Smooth muscle cell (in vitro differentiated cells): Measurements from ENCODE around the gene PAK2. TPM values are rescaled to one million over a fixed set of nuclear protein-coding genes. Genes with fewer than 3 reads are reported as not detected.
A peak's percentile ranks its signal among the peaks of the same experiment; 100 is the strongest.
"Not testable (repeated sequence)": the region's sequence is repeated elsewhere in the genome, so short reads cannot be mapped to it uniquely, and the experiment has no call there.

Source experiments
- DNase-seq: peaks from one replicate; lab custom pipeline; 2025; ENCODE audit not compliant: unreplicated experiment; lab: John Stamatoyannopoulos, UW
- H2AFZ ChIP-seq: fragments of 200-600 bp; sonication (generic); 2 replicates; pipeline ENCODE4 v1.6.0; 2016; ENCODE audit warnings: antibody characterized with exemption, low read depth, mild to moderate bottlenecking
- H3F3A ChIP-seq: fragments of 200-600 bp; sonication (generic); 2 replicates; pipeline ENCODE4 v1.6.0; 2017; ENCODE audit warnings: antibody characterized with exemption, low read depth
- H3K27ac ChIP-seq: fragments of 200-600 bp; sonication (generic); 2 replicates; pipeline ENCODE4 v1.5.1; 2016; ENCODE audit warnings: low read depth, mild to moderate bottlenecking
- H3K27me3 ChIP-seq: fragments of 200-600 bp; sonication (generic); 2 replicates; pipeline ENCODE4 v1.6.1; 2016; ENCODE audit warnings: low read depth, mild to moderate bottlenecking
- H3K36me3 ChIP-seq: fragments of 200-600 bp; sonication (generic); 2 replicates; pipeline ENCODE4 v1.5.1; 2016; ENCODE audit warnings: low read depth
- H3K4me1 ChIP-seq: fragments of 200-600 bp; sonication (generic); 2 replicates; pipeline ENCODE4 v1.5.1; 2016; ENCODE audit warnings: low read depth
- H3K4me2 ChIP-seq: fragments of 200-600 bp; sonication (generic); 2 replicates; pipeline ENCODE4 v1.6.0; 2016; ENCODE audit warnings: mild to moderate bottlenecking
- H3K4me3 ChIP-seq: fragments of 200-600 bp; sonication (generic); 2 replicates; pipeline ENCODE4 v1.5.1; 2016; ENCODE audit warnings: mild to moderate bottlenecking
- H3K79me2 ChIP-seq: fragments of 200-600 bp; sonication (generic); 2 replicates; pipeline ENCODE4 v1.6.0; 2016; ENCODE audit warnings: low read depth, mild to moderate bottlenecking
- H3K9ac ChIP-seq: fragments of 200-600 bp; sonication (generic); 2 replicates; pipeline ENCODE4 v1.6.0; 2016; ENCODE audit warnings: low read depth
- H3K9me3 ChIP-seq: fragments of 200-600 bp; sonication (generic); replicated peaks from 2 replicates; pipeline ENCODE4 v1.5.1; 2016; ENCODE audit warnings: low read depth
- H4K20me1 ChIP-seq: fragments of 200-600 bp; sonication (generic); 2 replicates; pipeline ENCODE4 v1.6.0; 2016; ENCODE audit warnings: low read depth
- WGBS: methylation state at CpG from one replicate; pipeline ENCODE4 v1.1.7; 2016; ENCODE audit warnings: low lambda C conversion rate; 5-methylcytosine and 5-hydroxymethylcytosine counted together
- polyA plus RNA-seq: library from polyadenylated mRNA; unstranded; fragments of >200 nt; fragmentation: Nextera tagmentation; extraction: Ambion mirVana; gene quantifications from 2 replicates; pipeline ENCODE4 v1.2.1, GENCODE V29; 2016
- small RNA-seq: library from RNA; depleted of rRNA; stranded (forward); fragments of <200 nt; gene quantifications from one replicate; pipeline ENCODE3, GENCODE V24; 2014
- total RNA-seq: library from RNA; depleted of rRNA; stranded (reverse); fragments of >200 nt; gene quantifications from 2 replicates; pipeline ENCODE4 v1.2.3, GENCODE V29; 2014
- TF ChIP-seq, protein P1 (sequence below): fragments of 200-600 bp; sonication (generic); IDR thresholded peaks from 2 replicates; pipeline ENCODE4 v1.5.1; 2017; ENCODE audit warnings: borderline replicate concordance, mild to moderate bottlenecking, antibody characterized with exemption; ENCODE audit not compliant: insufficient read depth, poor library complexity, severe bottlenecking

Gene PAK2
- total and polyA plus RNA-seq, 2 experiments from 2014 or later: 20.6 to 98.4 TPM

DNA sequence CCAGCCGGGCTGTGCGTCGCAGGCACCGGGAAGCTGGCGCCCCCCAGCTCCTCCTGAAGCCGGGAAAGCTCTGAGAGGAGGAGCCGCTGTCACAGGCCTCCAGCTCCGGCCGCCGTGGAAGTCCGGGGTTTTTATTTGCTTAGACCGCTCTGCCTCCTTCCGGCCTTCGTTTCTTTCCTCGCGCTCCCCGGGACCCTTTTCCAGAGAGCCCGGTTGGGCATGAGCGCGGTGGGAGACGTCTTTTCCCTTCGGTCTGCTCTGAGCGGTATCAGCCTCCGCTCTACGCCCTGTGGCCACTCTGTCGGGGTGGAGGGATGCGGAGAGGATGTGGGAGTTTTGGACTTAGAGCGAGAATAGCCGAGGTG lies 128.6 kb downstream of the PAK2 start:
- no peak for DNase-seq

DNA sequence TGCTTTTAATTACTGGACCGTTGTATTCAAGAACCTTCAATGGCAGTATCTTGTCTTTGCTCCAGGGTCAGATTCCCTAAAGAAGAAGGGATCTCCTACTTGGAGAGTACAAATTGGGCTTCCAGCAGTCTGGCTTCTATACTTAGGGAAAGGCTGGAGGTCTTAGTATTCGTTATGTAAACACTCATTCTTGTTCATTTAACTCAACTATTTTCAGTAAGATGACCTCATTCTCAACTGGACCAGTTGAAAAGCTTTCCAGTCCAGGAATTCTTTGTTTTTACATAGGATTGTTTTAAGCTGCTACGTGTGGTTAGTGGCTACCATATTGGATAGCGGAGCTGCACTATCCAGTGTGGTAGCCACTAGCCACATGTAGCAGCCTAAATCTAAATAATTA lies 132.7 kb downstream of the PAK2 start:
- peak overlapping the region; percentile 18 for H3K27ac ChIP-seq
- no peak overlapping the region for H3K4me3 ChIP-seq
- H3K9me3 ChIP-seq: no peaks in the 10 kb centered on the region
- H3F3A ChIP-seq: no peaks in the 10 kb centered on the region
- no peak overlapping the region for H3K9ac ChIP-seq
- no peaks in the 10 kb centered on the region for H3K27me3 ChIP-seq
- H3K36me3 ChIP-seq: no peaks in the 10 kb centered on the region
- TF ChIP-seq, protein P1, sequence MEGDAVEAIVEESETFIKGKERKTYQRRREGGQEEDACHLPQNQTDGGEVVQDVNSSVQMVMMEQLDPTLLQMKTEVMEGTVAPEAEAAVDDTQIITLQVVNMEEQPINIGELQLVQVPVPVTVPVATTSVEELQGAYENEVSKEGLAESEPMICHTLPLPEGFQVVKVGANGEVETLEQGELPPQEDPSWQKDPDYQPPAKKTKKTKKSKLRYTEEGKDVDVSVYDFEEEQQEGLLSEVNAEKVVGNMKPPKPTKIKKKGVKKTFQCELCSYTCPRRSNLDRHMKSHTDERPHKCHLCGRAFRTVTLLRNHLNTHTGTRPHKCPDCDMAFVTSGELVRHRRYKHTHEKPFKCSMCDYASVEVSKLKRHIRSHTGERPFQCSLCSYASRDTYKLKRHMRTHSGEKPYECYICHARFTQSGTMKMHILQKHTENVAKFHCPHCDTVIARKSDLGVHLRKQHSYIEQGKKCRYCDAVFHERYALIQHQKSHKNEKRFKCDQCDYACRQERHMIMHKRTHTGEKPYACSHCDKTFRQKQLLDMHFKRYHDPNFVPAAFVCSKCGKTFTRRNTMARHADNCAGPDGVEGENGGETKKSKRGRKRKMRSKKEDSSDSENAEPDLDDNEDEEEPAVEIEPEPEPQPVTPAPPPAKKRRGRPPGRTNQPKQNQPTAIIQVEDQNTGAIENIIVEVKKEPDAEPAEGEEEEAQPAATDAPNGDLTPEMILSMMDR: no peak
- H2AFZ ChIP-seq: no peak overlapping the region
- no peak for DNase-seq
- 86% methylated on average over 4 of the region's 4 CpGs for WGBS
- no peak overlapping the region for H3K4me2 ChIP-seq
- peaks cover 9% of the 10 kb centered on the region for H3K4me1 ChIP-seq
- H3K79me2 ChIP-seq: peaks cover 95% of the 10 kb centered on the region
- peaks cover 91% of the 10 kb centered on the region for H4K20me1 ChIP-seq

More for the DNA sequence above, 128.6 kb downstream of the PAK2 start:
- TF ChIP-seq, protein P1: no peak
- no peaks in the 10 kb centered on the region for H3K27me3 ChIP-seq
- peak overlapping the region; percentile 34 for H2AFZ ChIP-seq
- no peaks in the 10 kb centered on the region for H3K9me3 ChIP-seq
- 1% methylated on average over 29 of the region's 29 CpGs for WGBS
- no peaks in the 10 kb centered on the region for H3F3A ChIP-seq
- peak overlapping the region; percentile 96 for H3K4me3 ChIP-seq
- H3K4me1 ChIP-seq: peaks cover 9% of the 10 kb centered on the region
- H3K4me2 ChIP-seq: peak overlapping the region; percentile 92
- H3K27ac ChIP-seq: peak overlapping the region; percentile 94
- H4K20me1 ChIP-seq: peaks cover 50% of the 10 kb centered on the region
- peaks cover 54% of the 10 kb centered on the region for H3K79me2 ChIP-seq
- H3K36me3 ChIP-seq: no peaks in the 10 kb centered on the region
- H3K9ac ChIP-seq: peak overlapping the region; percentile 97

DNA sequence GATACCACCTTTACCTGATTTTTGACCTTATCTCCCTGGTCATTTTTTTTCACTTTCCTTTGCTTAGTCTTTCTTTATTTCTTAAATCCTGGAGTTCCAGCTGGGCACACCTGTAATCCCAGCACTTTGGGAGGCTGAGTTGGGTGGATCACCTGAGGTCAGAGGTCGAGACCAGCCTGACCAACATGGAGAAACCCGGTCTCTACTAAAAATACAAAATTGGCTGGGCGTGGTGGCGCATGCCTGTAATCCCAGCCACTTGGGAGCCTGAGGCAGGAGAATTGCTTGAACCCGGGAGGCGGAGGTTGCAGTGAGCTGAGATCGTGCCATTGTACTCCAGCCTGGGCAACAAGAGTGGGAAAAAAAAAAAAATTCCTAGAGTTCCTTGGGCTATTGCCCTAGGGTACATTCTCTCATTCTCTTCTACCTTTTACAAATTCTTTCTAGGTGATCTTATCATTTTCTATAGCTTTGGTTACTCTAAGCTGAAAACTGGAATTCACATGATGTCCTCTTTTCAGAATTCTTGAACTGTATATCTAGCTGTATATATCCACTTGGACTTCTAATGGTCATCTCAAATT lies 134.9 kb downstream of the PAK2 start:
- H3K4me1 ChIP-seq, H3K4me2 ChIP-seq, H3F3A ChIP-seq, H2AFZ ChIP-seq, DNase-seq, H3K27ac ChIP-seq, H3K27me3 ChIP-seq, H3K9ac ChIP-seq, H3K4me3 ChIP-seq, H3K36me3 ChIP-seq, H3K9me3 ChIP-seq: not testable (repeated sequence)
- 65% methylated on average over 7 of the region's 7 CpGs for WGBS
- Histone ChIP-seq H4K20me1 (peaks cover 100% of the 10 kb centered on the region), H3K79me2 (peaks cover 100% of the 10 kb centered on the region)

DNA sequence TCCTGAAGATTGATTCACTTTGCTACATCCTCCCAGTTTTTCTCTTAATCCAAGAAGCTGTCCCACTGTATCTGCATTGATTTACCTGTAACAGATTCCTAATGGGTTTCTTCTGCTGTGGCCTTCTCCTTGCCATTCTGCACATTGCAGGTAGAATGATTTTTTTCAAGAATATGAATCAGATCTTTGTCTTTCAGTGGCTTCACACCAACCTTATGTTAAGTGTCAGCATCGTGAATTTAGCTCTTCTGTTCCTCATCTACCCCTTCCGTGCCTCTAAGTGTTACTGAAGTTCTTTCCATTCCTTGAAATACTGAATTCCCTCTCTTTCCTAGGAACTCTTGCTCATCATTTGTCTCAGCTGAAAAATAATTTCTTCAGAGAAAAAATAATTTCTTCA lies 135.6 kb downstream of the PAK2 start:
- no peak overlapping the region for H3K4me3 ChIP-seq
- DNase-seq: no peak
- no peaks in the 10 kb centered on the region for H3K9me3 ChIP-seq
- H3K79me2 ChIP-seq: peaks cover 100% of the 10 kb centered on the region
- no peaks in the 10 kb centered on the region for H3F3A ChIP-seq
- no peaks in the 10 kb centered on the region for H3K27me3 ChIP-seq
- H3K4me1 ChIP-seq: no peaks in the 10 kb centered on the region
- WGBS: 88% methylated on average over 2 of the region's 2 CpGs
- TF ChIP-seq, protein P1: no peak
- H2AFZ ChIP-seq: no peak overlapping the region
- H3K9ac ChIP-seq: no peak overlapping the region
- H3K36me3 ChIP-seq: no peaks in the 10 kb centered on the region
- no peak overlapping the region for H3K27ac ChIP-seq
- H4K20me1 ChIP-seq: peaks cover 100% of the 10 kb centered on the region
- no peak overlapping the region for H3K4me2 ChIP-seq

Small RNA genes within 50 kb of the gene (small RNA-seq; reads per million reads assigned to genes)
- gene RNU4-89P (0.13 reads per million), gene RNU6-42P (0.39 reads per million, percentile 12 among the genes with 10 or more reads in this experiment), gene RNU6-646P (not detected)

Other genes with a start within 250 kb of the PAK2 start
- gene RNF168, start 236.1 kb upstream of the PAK2 start, total RNA-seq: 25.6 and 25.9 TPM in 2 replicates
- 8.1 and 9.1 TPM in 2 replicates for gene RNF168, start 236.1 kb upstream of the PAK2 start, polyA plus RNA-seq
- not detected in 2 replicates for gene SMCO1, start 224.5 kb upstream of the PAK2 start, total RNA-seq
- gene SMCO1, start 224.5 kb upstream of the PAK2 start, polyA plus RNA-seq: not detected in 2 replicates
- 6.3 and 7.9 TPM in 2 replicates for gene WDR53, start 171.3 kb upstream of the PAK2 start, total RNA-seq
- gene WDR53, start 171.3 kb upstream of the PAK2 start, polyA plus RNA-seq: 11.5 and 13.5 TPM in 2 replicates
- gene FBXO45, start 171.2 kb upstream of the PAK2 start, total RNA-seq: 13.1 and 14.4 TPM in 2 replicates
- gene FBXO45, start 171.2 kb upstream of the PAK2 start, polyA plus RNA-seq: 5.8 and 7.2 TPM in 2 replicates
- gene NRROS, start 100.2 kb upstream of the PAK2 start, total RNA-seq: 0.45 TPM in 1 of 2 replicates, not detected in the other
- not detected in 2 replicates for gene NRROS, start 100.2 kb upstream of the PAK2 start, polyA plus RNA-seq
- gene CEP19, start 27.6 kb upstream of the PAK2 start, total RNA-seq: 0.63 and 4.6 TPM in 2 replicates
- 4.4 and 6.5 TPM in 2 replicates for gene CEP19, start 27.6 kb upstream of the PAK2 start, polyA plus RNA-seq
- gene PIGX, start 27.5 kb upstream of the PAK2 start, total RNA-seq: 27.6 and 54.1 TPM in 2 replicates
- gene PIGX, start 27.5 kb upstream of the PAK2 start, polyA plus RNA-seq: 34.6 and 44.5 TPM in 2 replicates
- 35.0 and 59.2 TPM in 2 replicates for gene SENP5, start 128.1 kb downstream of the PAK2 start, total RNA-seq
- 15.9 and 18.6 TPM in 2 replicates for gene SENP5, start 128.1 kb downstream of the PAK2 start, polyA plus RNA-seq
- 47.0 and 55.0 TPM in 2 replicates for gene NCBP2, start 202.7 kb downstream of the PAK2 start, total RNA-seq
- 69.3 and 78.6 TPM in 2 replicates for gene NCBP2, start 202.7 kb downstream of the PAK2 start, polyA plus RNA-seq
- gene PIGZ, start 229.0 kb downstream of the PAK2 start, total RNA-seq: 3.0 and 3.2 TPM in 2 replicates
- gene PIGZ, start 229.0 kb downstream of the PAK2 start, polyA plus RNA-seq: 1.8 and 2.6 TPM in 2 replicates